ENCODE measurements around the gene AHCYL1. TPM values are rescaled to one million over a fixed set of nuclear protein-coding genes. Genes with fewer than 3 reads are reported as not detected.
A peak's percentile ranks its signal among the peaks of the same experiment; 100 is the strongest.

The AHCYL1 gene
- total RNA-seq, 1 donor, result 7.0 TPM

GRCh38 chr1:110032327-110032726, 47.8 kb downstream of the AHCYL1 start:
- H3K9me3 ChIP-seq (ENCODE audit: low read depth, low read length), result no peaks in the 10 kb centered on the region
- no peaks in the 10 kb centered on the region for H3K27me3 ChIP-seq (ENCODE audit: insufficient read depth, low read length)
- no peak overlapping the region for H3K4me3 ChIP-seq (ENCODE audit: low read length)
- peaks cover 45% of the 10 kb centered on the region for H3K4me1 ChIP-seq (ENCODE audit: insufficient read depth, low read length)

GRCh38 chr1:110033421-110033820, 48.9 kb downstream of the AHCYL1 start:
- H3K9me3 ChIP-seq (ENCODE audit: low read depth, low read length), result no peaks in the 10 kb centered on the region
- peaks cover 45% of the 10 kb centered on the region for H3K4me1 ChIP-seq (ENCODE audit: insufficient read depth, low read length)
- H3K27me3 ChIP-seq (ENCODE audit: insufficient read depth, low read length), result no peaks in the 10 kb centered on the region
- no peak overlapping the region for H3K4me3 ChIP-seq (ENCODE audit: low read length)

- Histone ChIP-seq H3K4me3 (ENCODE audit: low read length) (peak overlapping the region; percentile 98), H3K4me1 (ENCODE audit: insufficient read depth, low read length) (peaks cover 45% of the 10 kb centered on the region), H3K27me3 (ENCODE audit: insufficient read depth, low read length) (no peaks in the 10 kb centered on the region), H3K9me3 (ENCODE audit: low read depth, low read length) (no peaks in the 10 kb centered on the region)
Measured at GRCh38 chr1:110034040-110034450, 49.5 kb downstream of the AHCYL1 start.

- Histone ChIP-seq H3K9me3 (ENCODE audit: low read depth, low read length) (no peaks in the 10 kb centered on the region), H3K4me3 (ENCODE audit: low read length) (peak within 1 kb of the TSS; percentile 98), H3K4me1 (ENCODE audit: insufficient read depth, low read length) (peaks cover 45% of the 10 kb centered on the region), H3K27me3 (ENCODE audit: insufficient read depth, low read length) (no peaks in the 10 kb centered on the region)
Measured at GRCh38 chr1:110034451-110035235, 50.1 kb downstream of the AHCYL1 start, which contains the start of gene STRIP1. TSS of gene STRIP1 (plus strand) at chr1:110034624. CDS start at chr1:110034638, 14 bp downstream.

- Histone ChIP-seq H3K27me3 (ENCODE audit: insufficient read depth, low read length) (no peaks in the 10 kb centered on the region), H3K9me3 (ENCODE audit: low read depth, low read length) (no peaks in the 10 kb centered on the region), H3K4me1 (ENCODE audit: insufficient read depth, low read length) (peaks cover 42% of the 10 kb centered on the region), H3K4me3 (ENCODE audit: low read length) (peak overlapping the region; percentile 98)
Measured at GRCh38 chr1:110035236-110035752, 50.7 kb downstream of the AHCYL1 start.

GRCh38 chr1:110038271-110038670, 53.7 kb downstream of the AHCYL1 start:
- Histone ChIP-seq H3K9me3 (ENCODE audit: low read depth, low read length) (no peaks in the 10 kb centered on the region), H3K4me1 (ENCODE audit: insufficient read depth, low read length) (peaks cover 26% of the 10 kb centered on the region), H3K27me3 (ENCODE audit: insufficient read depth, low read length) (no peaks in the 10 kb centered on the region), H3K4me3 (ENCODE audit: low read length) (no peak overlapping the region)

- no peaks in the 10 kb centered on the region for H3K9me3 ChIP-seq (ENCODE audit: low read depth, low read length)
- H3K4me1 ChIP-seq (ENCODE audit: insufficient read depth, low read length), result peaks cover 16% of the 10 kb centered on the region
- H3K27me3 ChIP-seq (ENCODE audit: insufficient read depth, low read length), result no peaks in the 10 kb centered on the region
- no peak overlapping the region for H3K4me3 ChIP-seq (ENCODE audit: low read length)
Measured at GRCh38 chr1:110039641-110040040, 55.1 kb downstream of the AHCYL1 start.

- no peaks in the 10 kb centered on the region for H3K9me3 ChIP-seq (ENCODE audit: low read depth, low read length)
- H3K27me3 ChIP-seq (ENCODE audit: insufficient read depth, low read length), result no peaks in the 10 kb centered on the region
- H3K4me1 ChIP-seq (ENCODE audit: insufficient read depth, low read length), result peaks cover 10% of the 10 kb centered on the region
- no peak overlapping the region for H3K4me3 ChIP-seq (ENCODE audit: low read length)
Measured at GRCh38 chr1:110040548-110040947, 56.0 kb downstream of the AHCYL1 start.

GRCh38 chr1:110043016-110043415, 58.5 kb downstream of the AHCYL1 start:
- H3K9me3 ChIP-seq (ENCODE audit: low read depth, low read length), result no peaks in the 10 kb centered on the region
- no peak overlapping the region for H3K4me3 ChIP-seq (ENCODE audit: low read length)
- no peaks in the 10 kb centered on the region for H3K27me3 ChIP-seq (ENCODE audit: insufficient read depth, low read length)
- no peaks in the 10 kb centered on the region for H3K4me1 ChIP-seq (ENCODE audit: insufficient read depth, low read length)

- no peaks in the 10 kb centered on the region for H3K9me3 ChIP-seq (ENCODE audit: low read depth, low read length)
- H3K27me3 ChIP-seq (ENCODE audit: insufficient read depth, low read length), result no peaks in the 10 kb centered on the region
- no peaks in the 10 kb centered on the region for H3K4me1 ChIP-seq (ENCODE audit: insufficient read depth, low read length)
- H3K4me3 ChIP-seq (ENCODE audit: low read length), result no peak overlapping the region
Measured at GRCh38 chr1:110047463-110047862, 62.9 kb downstream of the AHCYL1 start.

- Histone ChIP-seq H3K4me3 (ENCODE audit: low read length) (no peak overlapping the region), H3K27me3 (ENCODE audit: insufficient read depth, low read length) (no peaks in the 10 kb centered on the region), H3K4me1 (ENCODE audit: insufficient read depth, low read length) (no peaks in the 10 kb centered on the region), H3K9me3 (ENCODE audit: low read depth, low read length) (no peaks in the 10 kb centered on the region)
Measured at GRCh38 chr1:110048240-110048639, 63.7 kb downstream of the AHCYL1 start.

- Histone ChIP-seq H3K4me3 (ENCODE audit: low read length) (no peak overlapping the region), H3K9me3 (ENCODE audit: low read depth, low read length) (no peaks in the 10 kb centered on the region), H3K4me1 (ENCODE audit: insufficient read depth, low read length) (no peaks in the 10 kb centered on the region), H3K27me3 (ENCODE audit: insufficient read depth, low read length) (no peaks in the 10 kb centered on the region)
Measured at GRCh38 chr1:110048923-110049601, 64.5 kb downstream of the AHCYL1 start.

GRCh38 chr1:110049801-110050601, 65.4 kb downstream of the AHCYL1 start:
- Histone ChIP-seq H3K9me3 (ENCODE audit: low read depth, low read length) (no peaks in the 10 kb centered on the region), H3K4me1 (ENCODE audit: insufficient read depth, low read length) (no peaks in the 10 kb centered on the region), H3K27me3 (ENCODE audit: insufficient read depth, low read length) (no peaks in the 10 kb centered on the region), H3K4me3 (ENCODE audit: low read length) (no peak overlapping the region)

- Histone ChIP-seq H3K4me1 (ENCODE audit: insufficient read depth, low read length) (no peaks in the 10 kb centered on the region), H3K27me3 (ENCODE audit: insufficient read depth, low read length) (no peaks in the 10 kb centered on the region), H3K4me3 (ENCODE audit: low read length) (no peak overlapping the region), H3K9me3 (ENCODE audit: low read depth, low read length) (no peaks in the 10 kb centered on the region)
Measured at GRCh38 chr1:110050602-110051261, 66.2 kb downstream of the AHCYL1 start.

Measured in mononuclear cell (primary cell).